K562 (cell line): ENCODE measurements around the gene SPON1. TPM values are rescaled to one million over a fixed set of nuclear protein-coding genes. Genes with fewer than 3 reads are reported as not detected.

ENCODE experiments used
- DNMT1 ChIP-seq: fragments of 450-650 bp; IDR thresholded peaks from 2 replicates; pipeline ENCODE4 v1.6.1; 2016; ENCODE audit warnings: antibody characterized with exemption, mild to moderate bottlenecking
- ETV5 ChIP-seq: sonication (generic); formaldehyde crosslinking; IDR thresholded peaks from 2 replicates; pipeline ENCODE4 v1.4.0; 2020; ENCODE audit warnings: low read depth, mild to moderate bottlenecking, missing genetic modification reagents
- KLF1 ChIP-seq: fragments of 450-650 bp; IDR thresholded peaks from 2 replicates; pipeline ENCODE4 v1.6.1; 2016; ENCODE audit warnings: missing genetic modification characterization, missing compliant biosample characterization
- MECOM ChIP-seq: fragments of 250-450 bp; sonication (Bioruptor Pico); IDR thresholded peaks from 2 replicates; pipeline ENCODE4 v1.8.0; 2022; ENCODE audit warnings: inconsistent platforms
- NCOA2 ChIP-seq, 2 experiments: fragments of 450-650 bp; IDR thresholded peaks; 2 replicates each; pipeline ENCODE4 v1.6.1; 2018; ENCODE audit warnings: mild to moderate bottlenecking in 2 of 2, moderate library complexity in 1 of 2; ENCODE audit not compliant: partially characterized antibody in 2 of 2
- PTBP1 ChIP-seq: fragments of 200-400 bp; formaldehyde crosslinking; IDR thresholded peaks from 2 replicates; pipeline ENCODE4 v1.6.1; 2017; ENCODE audit warnings: low read depth, low read length
- RAD21 ChIP-seq, 2 experiments: fragments of 250-450 bp in 1 of 2; fragments of 450-650 bp in 1 of 2; sonication (Bioruptor Pico) in 1 of 2; formaldehyde crosslinking in 1 of 2; IDR thresholded peaks in 1 of 2; conservative IDR thresholded peaks in 1 of 2; 2 replicates each; pipeline versions ENCODE4 v1.4.0 to v1.8.0; 2020 to 2022; ENCODE audit warnings: mild to moderate bottlenecking in 2 of 2, moderate library complexity in 1 of 2
- SOX6 ChIP-seq: fragments of 450-650 bp; IDR thresholded peaks from 2 replicates; pipeline ENCODE4 v1.6.1; 2014; ENCODE audit warnings: mild to moderate bottlenecking
- SRSF1 ChIP-seq: fragments of 200-400 bp; formaldehyde crosslinking; IDR thresholded peaks from 2 replicates; pipeline ENCODE4 v1.6.1; 2017; ENCODE audit warnings: mild to moderate bottlenecking, low read depth, low read length, moderate library complexity
- WHSC1 ChIP-seq: IDR thresholded peaks from one replicate; pipeline ENCODE4 v1.6.1; 2012; ENCODE audit warnings: low read length, control low read depth, inconsistent platforms
- ZNF347 ChIP-seq: fragments of 450-650 bp; formaldehyde crosslinking; IDR thresholded peaks from 2 replicates; pipeline ENCODE4 v1.4.0; 2020; ENCODE audit warnings: low read depth, mild to moderate bottlenecking, moderate library complexity
- ZNF75A ChIP-seq: fragments of 450-650 bp; formaldehyde crosslinking; IDR thresholded peaks from 2 replicates; pipeline ENCODE4 v1.4.0; 2020; ENCODE audit warnings: mild to moderate bottlenecking
- polyA plus RNA-seq, 8 experiments: library from polyadenylated mRNA; depleted of rRNA in 4 of 8; stranded (reverse) in 5 of 8; unstranded in 3 of 8; fragments of >200 nt; fragmentation: Nextera tagmentation in 2 of 8; fragmentation: Illumina TruSeq in 1 of 8; extraction: Ambion mirVana in 2 of 8; extraction: Trizol in 1 of 8; gene quantifications; 2 replicates each; pipeline versions ENCODE4 v1.2.1 to v1.2.3, GENCODE V29; 2011 to 2014; ENCODE audit warnings: inconsistent platforms in 1 of 8, missing spikeins in 1 of 8
- total RNA-seq, 7 experiments: library from RNA; depleted of rRNA in 6 of 7; stranded (reverse); fragments of >200 nt in 6 of 7; fragmentation: Illumina TruSeq in 2 of 7; extraction: Trizol in 2 of 7; gene quantifications; 2 replicates each; pipeline versions ENCODE4 v1.2.1 to v1.2.3, GENCODE V29; 2011 to 2021; ENCODE audit warnings: low replicate concordance in 1 of 7
- TF ChIP-seq, protein P1 (sequence below): fragments of 450-650 bp; formaldehyde crosslinking; IDR thresholded peaks from 2 replicates; pipeline ENCODE4 v1.4.0; 2022; ENCODE audit warnings: mild to moderate bottlenecking, moderate library complexity
- TF ChIP-seq, protein P2 (sequence below): fragments of 450-650 bp; formaldehyde crosslinking; IDR thresholded peaks from 2 replicates; pipeline ENCODE4 v1.4.0; 2020; ENCODE audit warnings: mild to moderate bottlenecking, moderate library complexity
- TF ChIP-seq, protein P3 (sequence below): fragments of 250-450 bp; sonication (Bioruptor Pico); IDR thresholded peaks from 2 replicates; pipeline ENCODE4 v1.5.0; 2021
- TF ChIP-seq, protein P4 (sequence below): sonication (generic); formaldehyde crosslinking; IDR thresholded peaks from 2 replicates; pipeline ENCODE4 v1.8.1; 2023; ENCODE audit warnings: mild to moderate bottlenecking, missing genetic modification reagents, moderate library complexity
- TF ChIP-seq, protein P5 (sequence below): fragments of 250-450 bp; sonication (Bioruptor Pico); IDR thresholded peaks from 2 replicates; pipeline ENCODE4 v1.4.0; 2020

Gene SPON1
- total and polyA plus RNA-seq, 9 of the 15 experiments (the other 6 are each of a cell fraction or from before 2014, with no cell fraction given): 0.04 to 0.06 TPM; not detected in 7

DNA sequence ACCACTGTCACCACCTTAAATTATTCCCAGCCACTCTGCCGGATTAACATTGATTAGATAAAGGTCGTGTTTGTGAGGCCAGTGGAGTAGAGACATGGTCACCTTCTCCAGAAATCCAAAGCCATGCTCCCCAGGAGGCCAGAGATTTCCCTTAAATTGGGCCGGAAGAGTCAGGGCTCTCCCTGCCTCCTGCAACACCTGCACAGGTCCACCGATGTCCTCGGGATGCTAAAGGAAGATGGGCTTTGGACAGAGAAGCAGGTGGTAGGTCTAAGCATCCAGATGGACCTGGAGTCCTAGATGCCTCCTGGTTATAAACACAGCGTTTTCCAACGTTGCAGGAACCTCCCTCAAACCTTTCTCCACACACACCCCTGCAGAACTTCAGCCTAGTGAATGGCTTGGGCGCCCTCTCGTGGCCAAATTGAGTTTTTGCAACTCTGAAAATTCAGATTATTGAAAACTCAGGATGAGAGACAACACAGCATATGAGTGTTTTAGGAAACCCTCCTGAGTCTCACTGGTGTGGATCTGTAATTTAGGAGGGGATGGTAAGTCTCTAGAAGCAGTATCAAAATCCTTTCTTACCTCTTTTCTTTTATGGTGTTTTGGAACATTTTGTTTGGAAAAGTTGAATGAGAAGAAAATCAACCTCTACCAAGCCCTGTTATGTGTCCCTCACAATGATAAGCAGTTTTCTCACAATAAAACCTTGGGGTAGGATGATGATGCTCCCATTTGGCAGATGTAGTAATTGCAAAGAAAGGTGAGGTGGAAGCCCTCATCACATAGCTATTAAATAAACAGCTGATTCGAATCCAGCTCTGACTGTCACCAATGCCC, 286.8 kb downstream of the SPON1 start (continued):
- TF ChIP-seq RAD21 (CRISPR knock-in tag; conservative IDR thresholded peaks at IDR 0.05 in 1 of 2, IDR thresholded peaks at IDR 0.05 in 1 of 2): peak; percentile 90 to 92
- no peak for TF ChIP-seq SRSF1
- TF ChIP-seq, protein P1, sequence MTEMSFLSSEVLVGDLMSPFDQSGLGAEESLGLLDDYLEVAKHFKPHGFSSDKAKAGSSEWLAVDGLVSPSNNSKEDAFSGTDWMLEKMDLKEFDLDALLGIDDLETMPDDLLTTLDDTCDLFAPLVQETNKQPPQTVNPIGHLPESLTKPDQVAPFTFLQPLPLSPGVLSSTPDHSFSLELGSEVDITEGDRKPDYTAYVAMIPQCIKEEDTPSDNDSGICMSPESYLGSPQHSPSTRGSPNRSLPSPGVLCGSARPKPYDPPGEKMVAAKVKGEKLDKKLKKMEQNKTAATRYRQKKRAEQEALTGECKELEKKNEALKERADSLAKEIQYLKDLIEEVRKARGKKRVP (CRISPR knock-in tag): no peak
- TF ChIP-seq SOX6: no peak
- TF ChIP-seq ETV5 (CRISPR knock-in tag): no peak
- TF ChIP-seq NCOA2 (IDR thresholded peaks at IDR 0.05; ENCODE audit: partially characterized antibody in 2 of 2): no peak
- no peak for TF ChIP-seq WHSC1
- TF ChIP-seq, protein P2, sequence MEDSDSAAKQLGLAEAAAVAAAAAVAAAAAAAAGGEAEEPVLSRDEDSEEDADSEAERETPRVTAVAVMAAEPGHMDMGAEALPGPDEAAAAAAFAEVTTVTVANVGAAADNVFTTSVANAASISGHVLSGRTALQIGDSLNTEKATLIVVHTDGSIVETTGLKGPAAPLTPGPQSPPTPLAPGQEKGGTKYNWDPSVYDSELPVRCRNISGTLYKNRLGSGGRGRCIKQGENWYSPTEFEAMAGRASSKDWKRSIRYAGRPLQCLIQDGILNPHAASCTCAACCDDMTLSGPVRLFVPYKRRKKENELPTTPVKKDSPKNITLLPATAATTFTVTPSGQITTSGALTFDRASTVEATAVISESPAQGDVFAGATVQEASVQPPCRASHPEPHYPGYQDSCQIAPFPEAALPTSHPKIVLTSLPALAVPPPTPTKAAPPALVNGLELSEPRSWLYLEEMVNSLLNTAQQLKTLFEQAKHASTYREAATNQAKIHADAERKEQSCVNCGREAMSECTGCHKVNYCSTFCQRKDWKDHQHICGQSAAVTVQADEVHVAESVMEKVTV: peak; percentile 94
- TF ChIP-seq, protein P3, sequence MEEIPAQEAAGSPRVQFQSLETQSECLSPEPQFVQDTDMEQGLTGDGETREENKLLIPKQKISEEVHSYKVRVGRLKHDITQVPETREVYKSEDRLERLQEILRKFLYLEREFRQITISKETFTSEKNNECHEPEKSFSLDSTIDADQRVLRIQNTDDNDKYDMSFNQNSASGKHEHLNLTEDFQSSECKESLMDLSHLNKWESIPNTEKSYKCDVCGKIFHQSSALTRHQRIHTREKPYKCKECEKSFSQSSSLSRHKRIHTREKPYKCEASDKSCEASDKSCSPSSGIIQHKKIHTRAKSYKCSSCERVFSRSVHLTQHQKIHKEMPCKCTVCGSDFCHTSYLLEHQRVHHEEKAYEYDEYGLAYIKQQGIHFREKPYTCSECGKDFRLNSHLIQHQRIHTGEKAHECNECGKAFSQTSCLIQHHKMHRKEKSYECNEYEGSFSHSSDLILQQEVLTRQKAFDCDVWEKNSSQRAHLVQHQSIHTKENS (CRISPR knock-in tag): no peak
- no peak for TF ChIP-seq MECOM (CRISPR knock-in tag)
- TF ChIP-seq, protein P4, sequence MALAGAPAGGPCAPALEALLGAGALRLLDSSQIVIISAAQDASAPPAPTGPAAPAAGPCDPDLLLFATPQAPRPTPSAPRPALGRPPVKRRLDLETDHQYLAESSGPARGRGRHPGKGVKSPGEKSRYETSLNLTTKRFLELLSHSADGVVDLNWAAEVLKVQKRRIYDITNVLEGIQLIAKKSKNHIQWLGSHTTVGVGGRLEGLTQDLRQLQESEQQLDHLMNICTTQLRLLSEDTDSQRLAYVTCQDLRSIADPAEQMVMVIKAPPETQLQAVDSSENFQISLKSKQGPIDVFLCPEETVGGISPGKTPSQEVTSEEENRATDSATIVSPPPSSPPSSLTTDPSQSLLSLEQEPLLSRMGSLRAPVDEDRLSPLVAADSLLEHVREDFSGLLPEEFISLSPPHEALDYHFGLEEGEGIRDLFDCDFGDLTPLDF: no peak
- TF ChIP-seq, protein P5, sequence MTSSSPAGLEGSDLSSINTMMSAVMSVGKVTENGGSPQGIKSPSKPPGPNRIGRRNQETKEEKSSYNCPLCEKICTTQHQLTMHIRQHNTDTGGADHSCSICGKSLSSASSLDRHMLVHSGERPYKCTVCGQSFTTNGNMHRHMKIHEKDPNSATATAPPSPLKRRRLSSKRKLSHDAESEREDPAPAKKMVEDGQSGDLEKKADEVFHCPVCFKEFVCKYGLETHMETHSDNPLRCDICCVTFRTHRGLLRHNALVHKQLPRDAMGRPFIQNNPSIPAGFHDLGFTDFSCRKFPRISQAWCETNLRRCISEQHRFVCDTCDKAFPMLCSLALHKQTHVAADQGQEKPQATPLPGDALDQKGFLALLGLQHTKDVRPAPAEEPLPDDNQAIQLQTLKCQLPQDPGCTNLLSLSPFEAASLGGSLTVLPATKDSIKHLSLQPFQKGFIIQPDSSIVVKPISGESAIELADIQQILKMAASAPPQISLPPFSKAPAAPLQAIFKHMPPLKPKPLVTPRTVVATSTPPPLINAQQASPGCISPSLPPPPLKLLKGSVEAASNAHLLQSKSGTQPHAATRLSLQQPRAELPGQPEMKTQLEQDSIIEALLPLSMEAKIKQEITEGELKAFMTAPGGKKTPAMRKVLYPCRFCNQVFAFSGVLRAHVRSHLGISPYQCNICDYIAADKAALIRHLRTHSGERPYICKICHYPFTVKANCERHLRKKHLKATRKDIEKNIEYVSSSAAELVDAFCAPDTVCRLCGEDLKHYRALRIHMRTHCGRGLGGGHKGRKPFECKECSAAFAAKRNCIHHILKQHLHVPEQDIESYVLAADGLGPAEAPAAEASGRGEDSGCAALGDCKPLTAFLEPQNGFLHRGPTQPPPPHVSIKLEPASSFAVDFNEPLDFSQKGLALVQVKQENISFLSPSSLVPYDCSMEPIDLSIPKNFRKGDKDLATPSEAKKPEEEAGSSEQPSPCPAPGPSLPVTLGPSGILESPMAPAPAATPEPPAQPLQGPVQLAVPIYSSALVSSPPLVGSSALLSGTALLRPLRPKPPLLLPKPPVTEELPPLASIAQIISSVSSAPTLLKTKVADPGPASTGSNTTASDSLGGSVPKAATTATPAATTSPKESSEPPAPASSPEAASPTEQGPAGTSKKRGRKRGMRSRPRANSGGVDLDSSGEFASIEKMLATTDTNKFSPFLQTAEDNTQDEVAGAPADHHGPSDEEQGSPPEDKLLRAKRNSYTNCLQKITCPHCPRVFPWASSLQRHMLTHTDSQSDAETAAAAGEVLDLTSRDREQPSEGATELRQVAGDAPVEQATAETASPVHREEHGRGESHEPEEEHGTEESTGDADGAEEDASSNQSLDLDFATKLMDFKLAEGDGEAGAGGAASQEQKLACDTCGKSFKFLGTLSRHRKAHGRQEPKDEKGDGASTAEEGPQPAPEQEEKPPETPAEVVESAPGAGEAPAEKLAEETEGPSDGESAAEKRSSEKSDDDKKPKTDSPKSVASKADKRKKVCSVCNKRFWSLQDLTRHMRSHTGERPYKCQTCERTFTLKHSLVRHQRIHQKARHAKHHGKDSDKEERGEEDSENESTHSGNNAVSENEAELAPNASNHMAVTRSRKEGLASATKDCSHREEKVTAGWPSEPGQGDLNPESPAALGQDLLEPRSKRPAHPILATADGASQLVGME (CRISPR knock-in tag): no peak
- no peak for TF ChIP-seq KLF1 (tag)
- TF ChIP-seq PTBP1: no peak
- TF ChIP-seq ZNF75A (CRISPR knock-in tag): no peak
- TF ChIP-seq ZNF347 (CRISPR knock-in tag): no peak
- no peak for TF ChIP-seq DNMT1
